Measurements from ENCODE around the gene SART3.

GRCh38 chr12:108594960-108595710 is 34.2 kb upstream of the SART3 start:
- TF ChIP-seq CTCF (IDR thresholded peaks at IDR 0.05): no peak
- TF ChIP-seq PBX3 (IDR thresholded peaks at IDR 0.05): no peak
- TF ChIP-seq FOXM1 (IDR thresholded peaks at IDR 0.05; ENCODE audit: low read depth): no peak
- TF ChIP-seq MAX (IDR thresholded peaks at IDR 0.05; ENCODE audit: low read depth): no peak
- TF ChIP-seq POLR2AphosphoS5 (IDR thresholded peaks at IDR 0.05; ENCODE audit: low read depth, low read length): no peak
- TF ChIP-seq EZH2phosphoT487 (IDR thresholded peaks at IDR 0.05; ENCODE audit: borderline replicate concordance, low read depth): no peak
- TF ChIP-seq TCF12 (IDR thresholded peaks at IDR 0.05): no peak
- TF ChIP-seq MXI1 (IDR thresholded peaks at IDR 0.05; ENCODE audit: low read depth, low read length): no peak
- TF ChIP-seq RAD21 (IDR thresholded peaks at IDR 0.05; ENCODE audit: low read length): no peak
